ENCODE data around the gene IQGAP2.

The IQGAP2 gene

GRCh38 chr5:76402886-76403765 is at the start of gene IQGAP2:
Gene IQGAP2 (plus strand): TSS chr5:76403285. CDS start chr5:76403546, 261 bp downstream.
- TF ChIP-seq GATA2 (IDR thresholded peaks at IDR 0.05; ENCODE audit: low read depth, low read length) (no peak), GATA3 (IDR thresholded peaks at IDR 0.05; ENCODE audit: low read depth, low read length) (no peak)

GRCh38 chr5:76356887-76357286 is 46.2 kb upstream of the IQGAP2 start:
- no peak for TF ChIP-seq GATA2 (IDR thresholded peaks at IDR 0.05; ENCODE audit: low read depth, low read length)
- no peak for TF ChIP-seq GATA3 (IDR thresholded peaks at IDR 0.05; ENCODE audit: low read depth, low read length)

GRCh38 chr5:76363352-76364225 is 39.5 kb upstream of the IQGAP2 start:
- no peak for TF ChIP-seq GATA2 (IDR thresholded peaks at IDR 0.05; ENCODE audit: low read depth, low read length)
- no peak for TF ChIP-seq GATA3 (IDR thresholded peaks at IDR 0.05; ENCODE audit: low read depth, low read length)

DNA sequence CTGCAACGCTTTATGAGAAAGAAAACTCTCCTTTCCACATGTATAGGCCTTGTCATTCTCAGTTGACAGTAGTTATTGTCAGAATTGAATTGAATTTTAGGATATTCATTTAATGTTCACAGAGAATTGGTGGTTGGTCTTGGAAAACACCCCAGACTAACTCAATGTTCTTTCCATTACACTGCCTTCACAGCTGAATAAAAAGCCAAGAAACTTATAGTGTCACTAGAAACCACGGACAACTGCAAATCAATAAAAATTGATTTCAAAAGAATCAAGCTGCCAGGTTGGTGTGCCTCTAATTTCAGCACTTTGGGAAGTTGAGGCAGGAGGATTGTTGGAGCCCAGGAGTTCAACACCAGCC is 38.9 kb upstream of the IQGAP2 start:
- TF ChIP-seq GATA2 (IDR thresholded peaks at IDR 0.05; ENCODE audit: low read depth, low read length) = no peak
- TF ChIP-seq GATA3 (IDR thresholded peaks at IDR 0.05; ENCODE audit: low read depth, low read length) = no peak

- TF ChIP-seq GATA2 (IDR thresholded peaks at IDR 0.05; ENCODE audit: low read depth, low read length) (no peak), GATA3 (IDR thresholded peaks at IDR 0.05; ENCODE audit: low read depth, low read length) (no peak)
Measured at GRCh38 chr5:76365561-76365960, 37.5 kb upstream of the IQGAP2 start.

DNA sequence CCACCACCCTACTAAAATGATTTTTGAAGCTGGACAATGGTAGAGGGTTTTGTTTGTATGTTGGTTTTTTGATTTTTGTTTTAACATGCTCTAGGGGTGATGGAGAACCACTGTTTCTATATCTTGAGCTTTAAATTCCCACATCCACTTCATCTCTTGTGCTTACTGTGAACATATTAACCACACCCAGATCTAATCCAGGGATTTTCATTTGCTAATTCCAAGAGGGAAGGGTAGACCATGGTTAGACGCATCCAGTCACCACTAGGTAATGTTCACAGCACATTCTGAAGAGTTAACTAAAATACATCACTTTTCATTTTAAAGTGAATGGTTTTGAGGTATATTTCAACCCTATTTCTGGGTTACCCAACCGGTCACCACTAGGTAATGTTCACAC is 36.5 kb upstream of the IQGAP2 start:
- no peak for TF ChIP-seq GATA2 (IDR thresholded peaks at IDR 0.05; ENCODE audit: low read depth, low read length)
- TF ChIP-seq GATA3 (IDR thresholded peaks at IDR 0.05; ENCODE audit: low read depth, low read length) = no peak

DNA sequence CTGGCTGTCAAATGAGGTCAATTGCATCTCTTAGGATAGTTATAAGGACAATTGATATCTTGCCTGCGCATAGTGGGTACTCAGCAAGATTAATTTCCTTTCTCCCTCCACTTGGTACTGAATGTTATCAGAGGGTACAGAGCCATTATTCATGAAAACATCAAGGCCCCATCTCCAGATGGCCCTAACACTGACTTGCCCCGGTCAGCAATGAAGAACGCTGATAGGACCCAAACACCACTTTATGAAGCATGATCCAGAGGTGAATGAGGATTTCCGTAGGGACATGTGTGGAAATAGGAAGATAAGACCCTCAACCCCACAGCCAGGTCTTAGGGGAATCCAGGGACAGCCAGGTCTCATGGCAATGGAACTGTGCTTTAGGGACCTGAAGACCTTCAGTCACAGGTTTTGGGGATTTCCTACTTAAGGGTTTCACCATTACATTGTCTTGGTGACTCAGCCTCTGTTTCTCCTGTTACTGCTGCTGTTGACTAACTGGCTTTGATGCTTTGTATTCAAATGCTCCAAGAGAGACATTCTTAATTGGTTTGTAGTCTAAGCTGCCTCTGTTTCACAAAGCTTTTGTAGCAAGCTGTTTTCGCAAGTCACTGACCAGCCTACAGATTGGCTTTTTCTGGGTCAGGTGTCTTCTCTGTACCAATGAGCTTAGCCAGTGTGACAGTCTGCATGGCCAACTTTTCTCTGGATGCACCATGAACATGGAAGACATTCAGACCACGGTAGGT is 35.3 kb upstream of the IQGAP2 start:
- TF ChIP-seq GATA3 (IDR thresholded peaks at IDR 0.05; ENCODE audit: low read depth, low read length) = no peak
- TF ChIP-seq GATA2 (IDR thresholded peaks at IDR 0.05; ENCODE audit: low read depth, low read length) = no peak

- TF ChIP-seq GATA3 (IDR thresholded peaks at IDR 0.05; ENCODE audit: low read depth, low read length) (no peak), GATA2 (IDR thresholded peaks at IDR 0.05; ENCODE audit: low read depth, low read length) (no peak)
Measured at GRCh38 chr5:76368941-76369340, 34.1 kb upstream of the IQGAP2 start.

- TF ChIP-seq GATA2 (IDR thresholded peaks at IDR 0.05; ENCODE audit: low read depth, low read length) = peak; percentile 61
Measured at GRCh38 chr5:76369668-76370067, 33.4 kb upstream of the IQGAP2 start.

DNA sequence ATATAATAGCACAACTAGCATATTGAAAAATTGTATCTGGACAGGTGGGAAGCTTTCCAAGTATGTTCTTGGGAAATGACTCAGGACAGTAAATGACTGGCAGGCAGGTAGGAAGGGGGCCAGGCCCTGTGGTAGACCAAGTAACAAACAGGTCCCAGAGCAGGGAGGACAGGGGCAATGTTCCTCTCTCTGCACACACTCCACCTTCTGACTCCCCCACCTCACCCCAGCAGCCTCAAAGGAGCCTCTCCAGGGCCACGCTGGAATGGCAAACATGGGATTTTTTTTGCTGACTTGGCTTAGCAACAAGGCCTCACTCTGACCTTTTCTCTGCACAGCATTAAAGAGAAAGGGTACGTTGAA is 31.1 kb upstream of the IQGAP2 start:
- TF ChIP-seq GATA3 (IDR thresholded peaks at IDR 0.05; ENCODE audit: low read depth, low read length) = no peak
- no peak for TF ChIP-seq GATA2 (IDR thresholded peaks at IDR 0.05; ENCODE audit: low read depth, low read length)

DNA sequence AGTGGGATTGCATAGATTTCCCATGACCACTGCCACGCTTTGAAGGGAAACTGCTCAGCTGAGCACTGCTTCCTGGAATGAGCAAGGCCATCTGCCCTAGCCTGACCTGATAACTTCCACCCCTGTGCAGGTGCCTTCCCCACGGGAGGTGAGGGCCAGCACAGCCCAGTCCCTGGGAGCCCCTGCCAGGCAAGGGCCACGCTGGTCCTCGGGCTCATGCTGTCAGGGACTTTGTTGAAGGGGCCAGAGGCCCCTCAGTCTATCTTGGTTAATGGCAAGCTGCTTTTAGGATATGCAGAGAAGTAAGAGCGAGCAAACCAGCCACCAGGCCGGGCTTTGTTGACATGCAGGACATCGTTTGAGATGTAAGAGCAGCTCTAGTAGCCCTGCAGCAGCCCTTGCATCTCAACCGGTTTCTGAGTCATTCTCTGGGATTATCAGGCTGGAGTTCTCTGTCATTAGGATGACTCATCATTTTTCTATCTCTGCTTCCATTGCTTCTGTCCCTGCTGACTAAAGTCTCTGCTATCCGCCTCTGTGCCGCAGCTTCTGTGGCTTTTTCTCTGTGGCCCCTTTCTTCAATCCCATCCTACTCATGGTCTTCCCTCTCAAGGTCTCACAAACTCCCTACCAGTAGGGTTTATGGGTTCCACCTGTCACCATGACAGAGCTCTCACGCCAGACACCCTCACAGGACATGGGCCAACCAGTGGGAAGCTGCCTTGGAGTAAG is 30.6 kb upstream of the IQGAP2 start:
- TF ChIP-seq GATA2 (IDR thresholded peaks at IDR 0.05; ENCODE audit: low read depth, low read length) (no peak), GATA3 (IDR thresholded peaks at IDR 0.05; ENCODE audit: low read depth, low read length) (no peak)

- no peak for TF ChIP-seq GATA2 (IDR thresholded peaks at IDR 0.05; ENCODE audit: low read depth, low read length)
- TF ChIP-seq GATA3 (IDR thresholded peaks at IDR 0.05; ENCODE audit: low read depth, low read length) = no peak
Measured at GRCh38 chr5:76376148-76376865, 26.8 kb upstream of the IQGAP2 start.

- TF ChIP-seq GATA2 (IDR thresholded peaks at IDR 0.05; ENCODE audit: low read depth, low read length) (no peak), GATA3 (IDR thresholded peaks at IDR 0.05; ENCODE audit: low read depth, low read length) (no peak)
Measured at GRCh38 chr5:76376866-76377230, 26.2 kb upstream of the IQGAP2 start.

Measured in SH-SY5Y (cell line).